Endothelial cell of umbilical vein (primary cell): ENCODE data around the gene RIPK4. TPM values are rescaled to one million over a fixed set of nuclear protein-coding genes. Genes with fewer than 3 reads are reported as not detected.

Source experiments
- BruUV-seq: library from RNA; stranded (reverse); fragments of 400-500 nt; replicated peaks from 2 replicates; lab custom pipeline; 2021; lab: Mats Ljungman, UMichigan
- CTCF ChIA-PET: fragments of 300-600, 350-600 bp; sonication (Branson Sonifier 250); formaldehyde crosslinking; loops from one replicate; lab custom pipeline; 2021; ENCODE audit warnings: antibody characterized with exemption, inconsistent platforms; lab: Charles Lee
- POLR2A ChIA-PET: fragments of 300-600, 350-600 bp; sonication (Branson Sonifier 250); formaldehyde crosslinking; loops from one replicate; lab custom pipeline; 2021; ENCODE audit warnings: antibody characterized with exemption, inconsistent platforms; lab: Charles Lee
- DNase-seq: peaks from one replicate; pipeline ENCODE4 v3.0.0-alpha.2; 2011; ENCODE audit warnings: low read depth, low spot score
- FAIRE-seq: peaks from 2 replicates; lab custom pipeline; 2011; peaks lifted over from hg19 to GRCh38; lab: Jason Lieb, UNC
- H2AFZ ChIP-seq: 2 replicates; pipeline ENCODE4 v1.6.0; 2012; ENCODE audit warnings: low read depth, low read length, control low read depth, inconsistent platforms
- H3K27ac ChIP-seq: 2 replicates; pipeline ENCODE4 v1.5.1; 2011; ENCODE audit warnings: low read depth, mild to moderate bottlenecking, control low read depth, low read length, moderate library complexity; ENCODE audit not compliant: insufficient read depth
- H3K27me3 ChIP-seq, 2 experiments: 2 replicates each; pipeline versions ENCODE4 v1.6.0 to v1.6.1; 2011; ENCODE audit warnings: low read length in 2 of 2, mixed read lengths in 1 of 2; ENCODE audit not compliant: control insufficient read depth in 2 of 2, insufficient read depth in 2 of 2
- H3K36me3 ChIP-seq, 2 experiments: 2 replicates in 1 of 2; 3 replicates in 1 of 2; pipeline ENCODE4 v1.5.1; 2011; ENCODE audit warnings: low read length in 2 of 2, mild to moderate bottlenecking in 1 of 2, moderate library complexity in 1 of 2; ENCODE audit not compliant: control insufficient read depth in 2 of 2, insufficient read depth in 2 of 2; ENCODE audit errors: extremely low read depth in 1 of 2
- H3K4me1 ChIP-seq: 3 replicates; pipeline ENCODE4 v1.5.1; 2011; ENCODE audit warnings: mild to moderate bottlenecking, low read length; ENCODE audit not compliant: control insufficient read depth, insufficient read depth; ENCODE audit errors: extremely low read depth
- H3K4me2 ChIP-seq: 2 replicates; pipeline ENCODE4 v1.6.1; 2011; ENCODE audit warnings: low read length, control low read depth, mixed read lengths; ENCODE audit not compliant: insufficient read depth
- H3K4me3 ChIP-seq, 3 experiments: fragments of 200-600 bp in 1 of 3; sonication (generic), shearing (Covaris generic) in 1 of 3; replicated peaks in 1 of 3; 2 replicates each; pipeline ENCODE4 v1.5.1; 2011 to 2016; ENCODE audit warnings: control low read depth in 3 of 3, low read length in 3 of 3, mild to moderate bottlenecking in 2 of 3, inconsistent platforms in 1 of 3, low read depth in 1 of 3, moderate library complexity in 1 of 3; ENCODE audit not compliant: insufficient read depth in 1 of 3
- H3K79me2 ChIP-seq: 2 replicates; pipeline ENCODE4 v1.6.0; 2012; ENCODE audit warnings: low read length, inconsistent platforms; ENCODE audit not compliant: control insufficient read depth, insufficient read depth
- H3K9ac ChIP-seq: replicated peaks from 2 replicates; pipeline ENCODE3; 2011; ENCODE audit warnings: low read length, control low read depth; ENCODE audit not compliant: insufficient read depth; ENCODE audit errors: extremely low read depth
- H3K9me1 ChIP-seq: replicated peaks from 3 replicates; pipeline ENCODE4 v1.6.0; 2011; ENCODE audit warnings: mild to moderate bottlenecking, low read length; ENCODE audit not compliant: control insufficient read depth, insufficient read depth; ENCODE audit errors: extremely low read depth
- H3K9me3 ChIP-seq: replicated peaks from 2 replicates; pipeline ENCODE4 v1.5.1; 2012; ENCODE audit warnings: low read length, inconsistent platforms; ENCODE audit not compliant: control insufficient read depth, insufficient read depth
- H4K20me1 ChIP-seq: replicated peaks from 2 replicates; pipeline ENCODE3; 2011; ENCODE audit warnings: mild to moderate bottlenecking, low read length; ENCODE audit not compliant: control insufficient read depth, insufficient read depth; ENCODE audit errors: extremely low read depth
- CTCF ChIP-seq, 2 donors: IDR thresholded peaks; 1 replicate in 1 of 2; 2 replicates in 1 of 2; pipeline ENCODE4 v1.5.1; 2011; ENCODE audit warnings: low read length in 2 of 2, mild to moderate bottlenecking in 2 of 2, moderate library complexity in 2 of 2, control low read depth in 1 of 2, inconsistent platforms in 1 of 2, low read depth in 1 of 2; ENCODE audit not compliant: insufficient read depth in 1 of 2; ENCODE audit errors: extremely low read depth in 1 of 2
- EZH2 ChIP-seq: IDR thresholded peaks from 2 replicates; pipeline ENCODE4 v1.6.1; 2012; ENCODE audit warnings: borderline replicate concordance, low read depth, mild to moderate bottlenecking, moderate library complexity, low read length, inconsistent platforms; ENCODE audit not compliant: severe bottlenecking
- FOS ChIP-seq: IDR thresholded peaks from 2 replicates; pipeline ENCODE4 v1.6.1; 2011; ENCODE audit warnings: mild to moderate bottlenecking, low read length, moderate library complexity, borderline replicate concordance; ENCODE audit not compliant: insufficient read depth
- GATA2 ChIP-seq: IDR thresholded peaks from 2 replicates; pipeline ENCODE4 v1.7.0; 2011; ENCODE audit warnings: low read depth, mild to moderate bottlenecking, moderate library complexity, mixed read lengths, low read length; ENCODE audit not compliant: insufficient read length, insufficient read depth
- JUN ChIP-seq: IDR thresholded peaks from 2 replicates; pipeline ENCODE4 v1.6.1; 2011; ENCODE audit warnings: borderline replicate concordance, low read depth; ENCODE audit not compliant: insufficient read length, insufficient read depth
- MYC ChIP-seq: IDR thresholded peaks from one replicate; pipeline ENCODE4 v1.6.1; 2011; ENCODE audit warnings: mild to moderate bottlenecking, low read depth, low read length
- POLR2A ChIP-seq: IDR thresholded peaks from 2 replicates; pipeline ENCODE4 v1.6.1; 2012; ENCODE audit warnings: low read depth, mild to moderate bottlenecking, control low read depth, low read length
- POLR2AphosphoS5 ChIP-seq: IDR thresholded peaks from 2 replicates; pipeline ENCODE4 v1.6.1; 2012; ENCODE audit warnings: low read depth, mild to moderate bottlenecking, control low read depth, low read length, moderate library complexity; ENCODE audit not compliant: insufficient read depth
- dilution Hi-C: fragments of 300-500 bp; cut with MboI; formaldehyde crosslinking; loops from one replicate; pipeline ENCODE4 v1.15.0; 2019; ENCODE audit warnings: low sequenced_read_pairs; ENCODE audit not compliant: extremely low pct_ligation_motif_present
- intact Hi-C: fragments of 100-400 bp; cut with micrococcal nuclease; formaldehyde crosslinking; loops from one replicate; pipeline ENCODE4 v1.10.0; 2022
- polyA plus RNA-seq, 4 experiments: library from polyadenylated mRNA; depleted of rRNA in 3 of 4; stranded (reverse) in 3 of 4; unstranded in 1 of 4; fragments of >200 nt; gene quantifications; 2 replicates each; pipeline versions ENCODE4 v1.2.1 to v1.2.3, GENCODE V29; 2011 to 2012; ENCODE audit warnings: missing spikeins in 1 of 4
- total RNA-seq: library from RNA; stranded (reverse); gene quantifications from 2 replicates; pipeline ENCODE4 v1.2.3, GENCODE V29; 2021
- TF ChIP-seq, protein P1 (sequence below): IDR thresholded peaks from 2 replicates; pipeline ENCODE4 v1.6.1; 2011; ENCODE audit not compliant: insufficient read depth, insufficient read length

Gene RIPK4
- total and polyA plus RNA-seq, 2 donors (not counting 3 experiments of a cell fraction or from before 2014, with no cell fraction given), result not detected

GRCh38 chr21:41769933-41770332 lies 3.1 kb upstream of the RIPK4 start:
- Histone ChIP-seq H3K79me2 (no peaks in the 10 kb centered on the region), H3K9me1 (no peaks in the 10 kb centered on the region), H3K4me2 (no peak overlapping the region), H3K9me3 (no peaks in the 10 kb centered on the region), H3K36me3 (no peaks in the 10 kb centered on the region), H3K9ac (no peak overlapping the region), H3K27me3 (peaks cover 66 to 89% of the 10 kb centered on the region in 2 experiments), H3K4me3 (no peak overlapping the region), H3K4me1 (no peaks in the 10 kb centered on the region), H3K27ac (no peak overlapping the region), H2AFZ (no peak overlapping the region), H4K20me1 (no peaks in the 10 kb centered on the region)
- TF ChIP-seq, protein P1, sequence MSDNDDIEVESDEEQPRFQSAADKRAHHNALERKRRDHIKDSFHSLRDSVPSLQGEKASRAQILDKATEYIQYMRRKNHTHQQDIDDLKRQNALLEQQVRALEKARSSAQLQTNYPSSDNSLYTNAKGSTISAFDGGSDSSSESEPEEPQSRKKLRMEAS, result no peak
- TF ChIP-seq POLR2AphosphoS5 (no peak), POLR2A (no peak)
- POLR2A ChIA-PET, result no interaction called here
- no TSS peak for BruUV-seq
- DNase-seq, result no peak
- dilution Hi-C loops, result no loop called here
- intact Hi-C loops, result no loop called here
- FAIRE-seq, result no peak
- CTCF ChIA-PET, result interaction anchor here (2.1 kb wide), 1 partner anchor 8 kb away, joined by 9 read pairs; no protein-coding TSS in a partner anchor

DNA sequence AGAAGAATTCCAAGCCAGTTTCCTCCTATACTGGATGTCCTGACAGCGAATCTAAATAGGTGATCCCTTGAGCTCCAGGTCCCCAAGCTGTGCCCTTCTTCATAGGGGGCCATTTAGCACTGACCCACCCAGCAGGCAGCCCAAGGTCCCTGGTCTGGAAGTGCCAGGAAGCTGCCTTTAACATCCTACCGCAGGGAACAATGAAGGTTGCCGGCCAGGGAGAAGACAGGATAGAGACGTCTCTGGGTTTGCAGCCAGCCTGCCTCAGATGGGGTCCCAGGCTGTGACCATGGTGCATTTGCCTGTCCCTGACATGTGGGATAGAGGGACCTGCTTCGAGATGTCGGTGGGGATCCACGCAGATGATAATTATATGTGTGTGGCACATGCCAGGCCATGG lies 2.7 kb upstream of the RIPK4 start:
- no peak overlapping the region for H3K9ac ChIP-seq
- DNase-seq (no peak), FAIRE-seq (no peak)
- H3K36me3 ChIP-seq, result no peaks in the 10 kb centered on the region
- intact Hi-C loops, result no loop called here
- no peak overlapping the region for H3K4me2 ChIP-seq
- no peaks in the 10 kb centered on the region for H3K9me3 ChIP-seq
- TF ChIP-seq POLR2AphosphoS5, result no peak
- TF ChIP-seq, protein P1, result no peak
- TF ChIP-seq MYC, result no peak
- TF ChIP-seq FOS, result no peak
- no peak for TF ChIP-seq GATA2
- no peak for TF ChIP-seq EZH2
- no peak for TF ChIP-seq CTCF (IDR thresholded peaks at IDR 0.05; ENCODE audit: extremely low read depth in 1 of 2, insufficient read depth in 1 of 2, low read depth in 1 of 2, low read length in 2 of 2)
- no peak for TF ChIP-seq JUN
- TF ChIP-seq POLR2A, result no peak
- ChIA-PET CTCF (interaction anchor here (1.2 to 2.1 kb wide), 2 partner anchors 9 to 153 kb away, joined by 4 to 9 read pairs; no protein-coding TSS in a partner anchor), POLR2A (no interaction called here)
- no peaks in the 10 kb centered on the region for H4K20me1 ChIP-seq
- dilution Hi-C loops, result no loop called here
- H2AFZ ChIP-seq, result no peak overlapping the region
- no peaks in the 10 kb centered on the region for H3K9me1 ChIP-seq
- no peaks in the 10 kb centered on the region for H3K79me2 ChIP-seq
- no peak overlapping the region for H3K27ac ChIP-seq
- no peaks in the 10 kb centered on the region for H3K4me1 ChIP-seq
- H3K4me3 ChIP-seq, result no peak overlapping the region
- peaks cover 67 to 91% of the 10 kb centered on the region in 2 experiments for H3K27me3 ChIP-seq
- BruUV-seq, result no TSS peak
